AG09309 (cell line): Measurements from ENCODE around the gene GSX2.

Experiments used
- DNase-seq: peaks from one replicate; pipeline ENCODE4 v3.0.0-alpha.2; 2010; ENCODE audit warnings: low read depth
- H3K4me3 ChIP-seq: 2 replicates; pipeline ENCODE4 v1.5.1; 2011; ENCODE audit warnings: mild to moderate bottlenecking, low read depth, low read length, moderate library complexity; ENCODE audit not compliant: control insufficient read depth
- CTCF ChIP-seq: IDR thresholded peaks from 2 replicates; pipeline ENCODE4 v1.5.1; 2011; ENCODE audit warnings: mild to moderate bottlenecking, low read depth, low read length, inconsistent platforms; ENCODE audit not compliant: insufficient read depth, control insufficient read depth; ENCODE audit errors: missing control alignments

GSX2 gene

GRCh38 chr4:54060116-54060515 lies 39.8 kb upstream of the GSX2 start:
- TF ChIP-seq CTCF: no peak
- no peak overlapping the region for H3K4me3 ChIP-seq
- DNase-seq: no peak

GRCh38 chr4:54061067-54061466 lies 38.9 kb upstream of the GSX2 start:
- DNase-seq: no peak
- TF ChIP-seq CTCF: no peak
- H3K4me3 ChIP-seq: no peak overlapping the region

GRCh38 chr4:54061873-54062272 lies 38.1 kb upstream of the GSX2 start:
- DNase-seq: no peak
- no peak for TF ChIP-seq CTCF
- peak overlapping the region; percentile 93 for H3K4me3 ChIP-seq

GRCh38 chr4:54062392-54062791 lies 37.6 kb upstream of the GSX2 start:
- no peak for TF ChIP-seq CTCF

GRCh38 chr4:54063229-54063628 lies 36.7 kb upstream of the GSX2 start:
- DNase-seq: no peak
- TF ChIP-seq CTCF: no peak
- peak overlapping the region; percentile 93 for H3K4me3 ChIP-seq

More at GRCh38 chr4:54062392-54062791, 37.6 kb upstream of the GSX2 start:
- no peak for DNase-seq
- peak overlapping the region; percentile 93 for H3K4me3 ChIP-seq

GRCh38 chr4:54063737-54064316 lies 36.1 kb upstream of the GSX2 start:
- no peak for DNase-seq

More at GRCh38 chr4:54063737-54064316, 36.1 kb upstream of the GSX2 start:
- H3K4me3 ChIP-seq: peak overlapping the region; percentile 93
- TF ChIP-seq CTCF: no peak
